GM10248 (cell line): Measurements from ENCODE around the gene TBL3.
"Not testable (repeated sequence)": the region's sequence is repeated elsewhere in the genome, so short reads cannot be mapped to it uniquely, and the experiment has no call there.

Experiments
- CTCF ChIA-PET: fragments of 300-600 bp; sonication (Branson Sonifier 250); formaldehyde crosslinking; extraction: SDS; loops from one replicate; lab custom pipeline; 2021; ENCODE audit warnings: antibody characterized with exemption; lab: Yijun Ruan, JAX
- POLR2A ChIA-PET: fragments of 350-650 bp; sonication (Branson Sonifier 250); formaldehyde crosslinking; extraction: SDS; loops from one replicate; lab custom pipeline; 2020; ENCODE audit warnings: antibody characterized with exemption; lab: Yijun Ruan, JAX
- DNase-seq: peaks from one replicate; pipeline ENCODE4 v3.0.0; 2012; ENCODE audit errors: extremely low spot score
- TF ChIP-seq, protein P1 (sequence below): IDR thresholded peaks from 2 replicates; pipeline ENCODE4 v1.5.1; 2012; ENCODE audit warnings: mild to moderate bottlenecking, low read depth; ENCODE audit errors: extremely low read depth, missing control alignments, control extremely low read depth

TBL3 gene

GRCh38 chr16:1959269-1960039 lies 12.4 kb upstream of the TBL3 start, which contains the start of gene NDUFB10:
Gene NDUFB10 (plus strand): TSS chr16:1959538. CDS start chr16:1959625, 87 bp downstream.
- ChIA-PET CTCF (interaction anchor here (2.0 kb wide), 1 partner anchor 13 kb away, joined by 5 read pairs; no protein-coding TSS in a partner anchor), POLR2A (interaction anchor here (2.2 kb wide), 1 partner anchor 196 kb away, joined by 9 read pairs; the partner anchor contains the start of gene TRAF7)
- DNase-seq: peak; percentile 93
- TF ChIP-seq, protein P1, sequence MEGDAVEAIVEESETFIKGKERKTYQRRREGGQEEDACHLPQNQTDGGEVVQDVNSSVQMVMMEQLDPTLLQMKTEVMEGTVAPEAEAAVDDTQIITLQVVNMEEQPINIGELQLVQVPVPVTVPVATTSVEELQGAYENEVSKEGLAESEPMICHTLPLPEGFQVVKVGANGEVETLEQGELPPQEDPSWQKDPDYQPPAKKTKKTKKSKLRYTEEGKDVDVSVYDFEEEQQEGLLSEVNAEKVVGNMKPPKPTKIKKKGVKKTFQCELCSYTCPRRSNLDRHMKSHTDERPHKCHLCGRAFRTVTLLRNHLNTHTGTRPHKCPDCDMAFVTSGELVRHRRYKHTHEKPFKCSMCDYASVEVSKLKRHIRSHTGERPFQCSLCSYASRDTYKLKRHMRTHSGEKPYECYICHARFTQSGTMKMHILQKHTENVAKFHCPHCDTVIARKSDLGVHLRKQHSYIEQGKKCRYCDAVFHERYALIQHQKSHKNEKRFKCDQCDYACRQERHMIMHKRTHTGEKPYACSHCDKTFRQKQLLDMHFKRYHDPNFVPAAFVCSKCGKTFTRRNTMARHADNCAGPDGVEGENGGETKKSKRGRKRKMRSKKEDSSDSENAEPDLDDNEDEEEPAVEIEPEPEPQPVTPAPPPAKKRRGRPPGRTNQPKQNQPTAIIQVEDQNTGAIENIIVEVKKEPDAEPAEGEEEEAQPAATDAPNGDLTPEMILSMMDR: peak; percentile 84

GRCh38 chr16:1960665-1961630 lies 10.9 kb upstream of the TBL3 start:
- DNase-seq: no peak
- ChIA-PET CTCF (interaction anchor here (1.1 kb wide), 1 partner anchor 10 kb away, joined by 5 read pairs; no protein-coding TSS in a partner anchor), POLR2A (interaction anchor here (1.1 to 2.2 kb wide), 4 partner anchors 18 to 195 kb away, joined by 4 to 9 read pairs (median 4); partner anchors contain the start of genes MSRB1 and TRAF7)

GRCh38 chr16:1961651-1962067 lies 10.2 kb upstream of the TBL3 start:
- CTCF ChIA-PET: interaction anchor here (1.3 kb wide), 1 partner anchor 43 kb away, joined by 4 read pairs; no protein-coding TSS in a partner anchor
- TF ChIP-seq, protein P1: no peak
- POLR2A ChIA-PET: interaction anchor here (0.6 to 1.1 kb wide), 2 partner anchors 31 to 65 kb away, joined by 4 read pairs; partner anchors contain the start of gene NHERF2
- no peak for DNase-seq

More at GRCh38 chr16:1960665-1961630, 10.9 kb upstream of the TBL3 start:
- TF ChIP-seq, protein P1: no peak

GRCh38 chr16:1962161-1963153 lies 9.4 kb upstream of the TBL3 start:
- POLR2A ChIA-PET: interaction anchor here (0.6 to 1.6 kb wide), 4 partner anchors 8 to 65 kb away, joined by 4 to 5 read pairs (median 4); partner anchors contain the start of genes NHERF2, RPL3L and TBL3
- DNase-seq: not testable (repeated sequence)
- CTCF ChIA-PET: interaction anchor here (1.3 kb wide), 1 partner anchor 42 kb away, joined by 4 read pairs; no protein-coding TSS in a partner anchor

DNA sequence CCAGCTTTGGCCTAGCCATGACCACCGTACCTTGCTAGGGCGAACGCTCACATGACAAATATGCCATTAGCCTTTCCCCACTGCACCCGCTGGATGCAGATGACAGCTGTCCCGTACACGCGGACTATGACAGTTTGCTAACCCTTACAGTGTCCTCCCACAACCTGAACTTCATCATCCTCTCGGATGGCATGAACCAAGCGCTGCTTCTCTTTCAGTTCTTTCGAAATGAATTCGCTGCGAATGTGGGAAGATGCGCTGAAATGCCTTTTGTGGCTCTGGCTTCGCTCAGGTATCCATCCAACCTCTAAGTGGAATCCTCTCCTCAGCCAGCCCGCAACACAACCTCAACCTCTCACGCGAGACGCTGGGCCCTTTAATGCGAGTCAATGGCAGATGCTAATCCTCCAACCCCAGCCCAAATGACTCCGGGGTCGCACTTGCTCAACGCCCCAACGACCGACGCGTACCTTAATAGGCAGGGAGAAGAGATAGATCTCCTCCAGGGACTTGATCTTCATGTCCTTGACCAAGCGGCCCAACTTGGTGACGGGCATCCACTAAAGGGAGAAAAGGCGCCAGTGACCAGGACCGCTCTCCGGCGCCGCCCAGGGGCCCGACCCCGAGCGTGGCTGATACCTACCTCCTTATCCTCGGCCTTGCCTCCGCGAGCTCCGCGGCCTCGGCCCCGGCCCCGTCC lies 7.9 kb upstream of the TBL3 start:
- DNase-seq: no peak
- TF ChIP-seq, protein P1: peak; percentile 46
- ChIA-PET CTCF (interaction anchor here (1.0 to 1.1 kb wide), 3 partner anchors 22 to 177 kb away, joined by 3 to 5 read pairs (median 4); no protein-coding TSS in a partner anchor), POLR2A (interaction anchor here (0.6 to 2.5 kb wide), 26 partner anchors 8 to 1397 kb away, joined by 3 to 24 read pairs (median 6); partner anchors contain the start of genes ECI1, GFER, MAPK8IP3 and MLST8)
